K562 (cell line): ENCODE results near the gene EPB41L3. TPM values are rescaled to one million over a fixed set of nuclear protein-coding genes. Genes with fewer than 3 reads are reported as not detected.

Source experiments
- ATAC-seq: fragments of 200-7000 bp; cut with Tn5 transposase; 3 replicates; pipeline ENCODE4 v1.9.1; 2020; ENCODE audit warnings: moderate library complexity
- BruUV-seq: library from RNA; stranded (reverse); fragments of 400-500 nt; replicated peaks from 2 replicates; lab custom pipeline; 2021; lab: Mats Ljungman, UMichigan
- CTCF ChIA-PET: fragments of 300-600 bp; formaldehyde crosslinking; extraction: SDS; loops from one replicate; lab custom pipeline; 2021; ENCODE audit warnings: low intra/inter-chr PET ratio; lab: Yijun Ruan, JAX
- POLR2A ChIA-PET: fragments of 300-600, 350-650 bp; sonication (Branson Sonifier 250); formaldehyde crosslinking; extraction: SDS; loops from one replicate; lab custom pipeline; 2021; ENCODE audit warnings: antibody characterized with exemption, inconsistent platforms; lab: Yijun Ruan, JAX
- DNase-seq, 4 experiments: peaks; one replicate each; pipeline versions ENCODE4 v3.0.0 to v3.0.0-alpha.2; 2011 to 2018; ENCODE audit warnings: low spot score in 3 of 4, mixed read lengths in 3 of 4; ENCODE audit errors: extremely low read depth in 1 of 4
- FAIRE-seq: peaks from 2 replicates; lab custom pipeline; 2011; peaks lifted over from hg19 to GRCh38; lab: Jason Lieb, UNC
- H2AFZ ChIP-seq: 2 replicates; pipeline ENCODE4 v1.6.0; 2011; ENCODE audit warnings: low read depth, low read length, control low read depth, inconsistent platforms
- H3K27ac ChIP-seq: fragments of 200-600 bp; 3 replicates; pipeline ENCODE4 v1.8.0; 2011; ENCODE audit warnings: low read depth, mild to moderate bottlenecking, control low read depth, inconsistent platforms, low read length, moderate library complexity, mixed read lengths; ENCODE audit errors: extremely low read depth
- H3K27me3 ChIP-seq, 2 experiments: fragments of 300-600 bp in 1 of 2; 2 replicates in 1 of 2; 3 replicates in 1 of 2; pipeline versions ENCODE4 v1.6.0 to v1.8.0; 2011; ENCODE audit warnings: inconsistent platforms in 2 of 2, low read length in 2 of 2, mild to moderate bottlenecking in 1 of 2, mixed read lengths in 1 of 2, moderate library complexity in 1 of 2; ENCODE audit not compliant: control insufficient read depth in 2 of 2, insufficient read depth in 2 of 2
- H3K36me3 ChIP-seq: fragments of 300-600 bp; 3 replicates; pipeline ENCODE4 v1.8.0; 2011; ENCODE audit warnings: mild to moderate bottlenecking, low read length, inconsistent platforms; ENCODE audit not compliant: control insufficient read depth, insufficient read depth
- H3K4me1 ChIP-seq, 2 experiments: fragments of 200-600 bp in 1 of 2; replicated peaks in 1 of 2; 2 replicates in 1 of 2; 3 replicates in 1 of 2; pipeline versions ENCODE4 v1.5.1 to v1.8.0; 2011; ENCODE audit warnings: inconsistent platforms in 2 of 2, low read length in 2 of 2, mild to moderate bottlenecking in 1 of 2, mixed read lengths in 1 of 2, moderate library complexity in 1 of 2; ENCODE audit not compliant: control insufficient read depth in 2 of 2, insufficient read depth in 2 of 2
- H3K4me2 ChIP-seq: 2 replicates; pipeline ENCODE4 v1.6.1; 2011; ENCODE audit warnings: low read length, control low read depth, inconsistent platforms, mixed read lengths; ENCODE audit not compliant: insufficient read depth
- H3K4me3 ChIP-seq: fragments of 200-600 bp; sonication (generic), shearing (Covaris generic); 2 replicates; pipeline ENCODE4 v1.5.1; 2016; ENCODE audit warnings: control low read depth, inconsistent platforms
- H3K79me2 ChIP-seq: fragments of 200-600 bp; 3 replicates; pipeline ENCODE4 v1.8.0; 2011; ENCODE audit warnings: low read length, inconsistent platforms; ENCODE audit not compliant: control insufficient read depth, insufficient read depth
- H3K9ac ChIP-seq, 2 experiments: 2 replicates each; pipeline versions ENCODE4 v1.6.0 to v1.6.1; 2011; ENCODE audit warnings: low read depth in 2 of 2, low read length in 2 of 2, control low read depth in 1 of 2, inconsistent platforms in 1 of 2, mild to moderate bottlenecking in 1 of 2, mixed read lengths in 1 of 2; ENCODE audit not compliant: insufficient read depth in 1 of 2
- H3K9me1 ChIP-seq: one replicate; pipeline ENCODE4 v1.6.0; 2011; ENCODE audit warnings: inconsistent platforms, mild to moderate bottlenecking, low read length, moderate library complexity; ENCODE audit not compliant: control insufficient read depth, insufficient read depth
- H3K9me3 ChIP-seq: replicated peaks from 2 replicates; pipeline ENCODE4 v1.5.1; 2011; ENCODE audit warnings: low read depth, low read length, inconsistent platforms; ENCODE audit not compliant: control insufficient read depth, insufficient read depth
- H4K20me1 ChIP-seq: replicated peaks from 2 replicates; pipeline ENCODE4 v1.6.1; 2011; ENCODE audit warnings: low read length, inconsistent platforms, mixed read lengths; ENCODE audit not compliant: control insufficient read depth, insufficient read depth
- CBX5 ChIP-seq: IDR thresholded peaks from 2 replicates; pipeline ENCODE4 v1.6.1; 2014; ENCODE audit warnings: low read depth, borderline replicate concordance
- GABPB1 ChIP-seq: sonication (generic); formaldehyde crosslinking; IDR thresholded peaks from 2 replicates; pipeline ENCODE4 v1.8.0; 2022; ENCODE audit warnings: mild to moderate bottlenecking, missing genetic modification reagents
- MYNN ChIP-seq, 2 experiments: sonication (generic); formaldehyde crosslinking in 1 of 2; IDR thresholded peaks; 2 replicates each; pipeline versions ENCODE4 v1.5.0 to v1.6.1; 2016 to 2020; ENCODE audit warnings: antibody characterized with exemption in 1 of 2, missing genetic modification reagents in 1 of 2
- NR2F6 ChIP-seq: fragments of 450-650 bp; formaldehyde crosslinking; IDR thresholded peaks from 2 replicates; pipeline ENCODE4 v1.4.0; 2020; ENCODE audit warnings: mild to moderate bottlenecking
- PHF20 ChIP-seq: fragments of 450-650 bp; IDR thresholded peaks from 2 replicates; pipeline ENCODE4 v1.6.1; 2018; ENCODE audit not compliant: partially characterized antibody
- ZNF253 ChIP-seq: fragments of 250-450 bp; sonication (Bioruptor Pico); conservative IDR thresholded peaks from 2 replicates; pipeline ENCODE4 v1.6.1; 2021; ENCODE audit warnings: mild to moderate bottlenecking
- ZNF57 ChIP-seq: fragments of 450-650 bp; formaldehyde crosslinking; IDR thresholded peaks from 2 replicates; pipeline ENCODE4 v1.4.0; 2020; ENCODE audit warnings: mild to moderate bottlenecking, moderate library complexity
- WGBS: fragments of 100-300 bp; shearing (Covaris generic); methylation state at CpG from one replicate; pipeline ENCODE4 v1.1.6; 2016; ENCODE audit warnings: low coverage, mixed read lengths; ENCODE audit not compliant: insufficient coverage; ENCODE audit errors: missing lambda C conversion rate; 5-methylcytosine and 5-hydroxymethylcytosine counted together
- in situ Hi-C: fragments of 300-500 bp; cut with MboI; formaldehyde crosslinking; loops from 4 replicates; pipeline ENCODE4 v1.15.0; 2018; ENCODE audit warnings: inconsistent platforms, mixed read lengths
- intact Hi-C: fragments of 100-400 bp; cut with micrococcal nuclease; formaldehyde crosslinking; loops from 2 replicates; pipeline ENCODE4 v1.14.2; 2022
- polyA plus RNA-seq, 8 experiments: library from polyadenylated mRNA; depleted of rRNA in 4 of 8; stranded (reverse) in 5 of 8; unstranded in 3 of 8; fragments of >200 nt; fragmentation: Nextera tagmentation in 2 of 8; fragmentation: Illumina TruSeq in 1 of 8; extraction: Ambion mirVana in 2 of 8; extraction: Trizol in 1 of 8; gene quantifications; 2 replicates each; pipeline versions ENCODE4 v1.2.1 to v1.2.3, GENCODE V29; 2011 to 2014; ENCODE audit warnings: inconsistent platforms in 1 of 8, missing spikeins in 1 of 8
- total RNA-seq, 7 experiments: library from RNA; depleted of rRNA in 6 of 7; stranded (reverse); fragments of >200 nt in 6 of 7; fragmentation: Illumina TruSeq in 2 of 7; extraction: Trizol in 2 of 7; gene quantifications; 2 replicates each; pipeline versions ENCODE4 v1.2.1 to v1.2.3, GENCODE V29; 2011 to 2021; ENCODE audit warnings: low replicate concordance in 1 of 7
- TF ChIP-seq, protein P1 (sequence below): fragments of 450-650 bp; formaldehyde crosslinking; IDR thresholded peaks from 2 replicates; pipeline ENCODE4 v1.4.0; 2020; ENCODE audit warnings: mild to moderate bottlenecking

Gene EPB41L3
- total and polyA plus RNA-seq, 9 of the 15 experiments (the other 6 are each of a cell fraction or from before 2014, with no cell fraction given): 0.44 to 0.49 TPM; not detected in 7

DNA sequence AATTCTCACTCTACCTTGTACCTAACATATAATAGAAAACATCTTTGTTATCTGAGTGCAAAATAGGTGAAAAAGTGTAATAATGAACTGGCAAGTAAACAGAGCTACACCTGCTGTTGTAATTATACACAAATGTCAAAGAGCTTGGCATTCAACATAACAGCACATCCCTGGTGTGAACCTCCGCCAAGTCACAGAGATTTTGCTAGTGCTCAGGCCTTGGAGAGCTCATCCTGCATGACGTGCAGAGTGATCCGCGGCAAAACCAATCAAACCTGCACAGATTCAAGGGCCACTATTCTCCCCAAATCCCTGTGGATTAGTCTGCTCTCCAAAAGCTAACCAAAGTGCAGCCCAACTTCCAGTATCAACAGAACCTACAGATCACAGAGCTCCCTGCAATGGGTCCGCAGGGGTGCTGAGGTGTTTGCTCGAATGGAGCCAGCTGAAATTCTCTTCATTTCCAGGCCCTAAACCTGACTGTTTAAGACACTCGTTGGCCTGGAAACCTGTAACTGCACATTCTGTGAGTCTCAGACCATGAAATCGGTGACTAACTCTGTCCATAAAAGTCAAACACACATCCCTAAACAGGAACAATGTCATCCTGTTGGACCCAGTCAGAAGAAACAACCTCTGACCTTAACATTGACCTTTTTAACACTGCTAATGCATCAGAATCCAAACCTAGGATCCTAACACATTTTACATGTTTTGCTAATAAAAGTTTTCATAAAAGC is 111.8 kb downstream of the EPB41L3 start (continued):
- TF ChIP-seq, protein P1, sequence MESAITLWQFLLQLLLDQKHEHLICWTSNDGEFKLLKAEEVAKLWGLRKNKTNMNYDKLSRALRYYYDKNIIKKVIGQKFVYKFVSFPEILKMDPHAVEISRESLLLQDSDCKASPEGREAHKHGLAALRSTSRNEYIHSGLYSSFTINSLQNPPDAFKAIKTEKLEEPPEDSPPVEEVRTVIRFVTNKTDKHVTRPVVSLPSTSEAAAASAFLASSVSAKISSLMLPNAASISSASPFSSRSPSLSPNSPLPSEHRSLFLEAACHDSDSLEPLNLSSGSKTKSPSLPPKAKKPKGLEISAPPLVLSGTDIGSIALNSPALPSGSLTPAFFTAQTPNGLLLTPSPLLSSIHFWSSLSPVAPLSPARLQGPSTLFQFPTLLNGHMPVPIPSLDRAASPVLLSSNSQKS (CRISPR knock-in tag): no peak
- no peak for TF ChIP-seq GABPB1 (CRISPR knock-in tag)
- TF ChIP-seq PHF20: no peak

DNA sequence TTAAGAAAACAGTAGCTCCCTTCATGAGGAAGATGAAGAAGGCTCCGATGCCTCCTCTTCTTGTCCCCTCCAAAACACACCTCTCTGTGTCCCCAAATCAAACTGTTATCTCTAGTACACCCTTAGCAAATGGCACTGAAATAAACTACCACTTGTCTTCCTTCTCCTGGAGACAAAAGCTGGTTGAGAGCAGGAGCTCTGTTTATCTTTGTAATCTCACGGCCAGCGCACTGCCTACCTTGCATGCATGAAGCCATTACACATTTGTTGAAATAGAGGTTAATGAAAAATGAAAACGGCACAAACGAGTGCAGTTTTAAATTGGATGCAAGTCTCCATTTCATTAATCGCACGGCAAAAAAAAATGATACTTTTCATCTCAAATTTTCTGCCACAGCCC is 113.7 kb downstream of the EPB41L3 start:
- in situ Hi-C loops (no loop called here), intact Hi-C loops (no loop called here)
- BruUV-seq: no TSS peak
- WGBS: 3% methylated on average over 7 of the region's 7 CpGs
- no peak for DNase-seq
- Histone ChIP-seq H3K36me3 (no peaks in the 10 kb centered on the region), H3K27ac (no peak overlapping the region), H4K20me1 (no peaks in the 10 kb centered on the region), H3K4me2 (no peak overlapping the region), H3K9ac (no peak overlapping the region), H2AFZ (no peak overlapping the region), H3K9me1 (no peaks in the 10 kb centered on the region), H3K4me3 (no peak overlapping the region), H3K9me3 (no peaks in the 10 kb centered on the region), H3K79me2 (no peaks in the 10 kb centered on the region), H3K27me3 (no peaks in the 10 kb centered on the region), H3K4me1 (no peaks in the 10 kb centered on the region)
- FAIRE-seq: no peak
- ChIA-PET POLR2A (interaction anchor here (1.2 kb wide), 1 partner anchor 56 kb away, joined by 3 read pairs; no protein-coding TSS in a partner anchor), CTCF (no interaction called here)
- TF ChIP-seq NR2F6 (CRISPR knock-in tag): no peak
- TF ChIP-seq MYNN (IDR thresholded peaks at IDR 0.05): no peak
- no peak for TF ChIP-seq MYNN (CRISPR knock-in tag; IDR thresholded peaks at IDR 0.05)
- TF ChIP-seq ZNF57 (CRISPR knock-in tag): no peak
- TF ChIP-seq CBX5: no peak
- TF ChIP-seq ZNF253 (CRISPR knock-in tag): no peak
- no peak for ATAC-seq
